Esophagus squamous epithelium (tissue), 5 donors: Measurements from ENCODE around the gene NLGN1. TPM values are rescaled to one million over a fixed set of nuclear protein-coding genes. Genes with fewer than 3 reads are reported as not detected.

ENCODE experiments used
- DNase-seq: peaks from one replicate; lab custom pipeline; 2025; lab: John Stamatoyannopoulos, UW
- H3K27ac ChIP-seq, 4 donors: fragments of 200-600 bp; sonication (generic); one replicate each; pipeline ENCODE4 v1.5.1; 2016 to 2019; ENCODE audit warnings: mild to moderate bottlenecking in 1 of 4
- H3K27me3 ChIP-seq, 4 donors: fragments of 200-600 bp; sonication (generic); 1 replicate in 3 of 4; 2 replicates in 1 of 4; pipeline versions ENCODE4 v1.5.1 to v1.6.0; 2017 to 2021; ENCODE audit warnings: antibody characterized with exemption in 1 of 4
- H3K36me3 ChIP-seq, 3 donors: fragments of 200-600 bp; sonication (generic); one replicate each; pipeline ENCODE4 v1.5.1; 2016 to 2019
- H3K4me1 ChIP-seq, 3 donors: fragments of 200-600 bp; sonication (generic); one replicate each; pipeline ENCODE4 v1.5.1; 2017 to 2019
- H3K4me3 ChIP-seq, 4 donors: fragments of 200-600 bp; sonication (generic); 1 replicate in 3 of 4; 2 replicates in 1 of 4; pipeline ENCODE4 v1.5.1; 2016 to 2019; ENCODE audit warnings: mild to moderate bottlenecking in 2 of 4, moderate library complexity in 1 of 4
- H3K9me3 ChIP-seq, 3 donors: fragments of 200-600 bp; sonication (generic); one replicate each; pipeline ENCODE4 v1.5.1; 2016 to 2019
- POLR2A ChIP-seq, 4 donors: fragments of 450-650 bp; IDR thresholded peaks; one replicate each; pipeline ENCODE4 v1.6.1; 2017; ENCODE audit warnings: antibody characterized with exemption in 4 of 4, mild to moderate bottlenecking in 4 of 4, moderate library complexity in 3 of 4
- WGBS, 2 donors: methylation state at CpG; one replicate each; pipeline ENCODE4 v1.1.5; 2018; 5-methylcytosine and 5-hydroxymethylcytosine counted together
- intact Hi-C: fragments of 100-400 bp; cut with DNase I; formaldehyde crosslinking; loops from one replicate; pipeline ENCODE4 v1.15.0; 2022
- total RNA-seq, 4 donors: library from RNA; depleted of rRNA; stranded (reverse); fragments of >200 nt; gene quantifications; one replicate each; pipeline ENCODE4 v1.1.0, GENCODE V29; 2016
- TF ChIP-seq, protein P1 (sequence below), 6 experiments: fragments of 450-650 bp in 4 of 6; fragments of 200-600 bp in 2 of 6; sonication (generic) in 2 of 6; IDR thresholded peaks; one replicate each; pipeline ENCODE4 v1.5.1; 2016 to 2019; ENCODE audit warnings: antibody characterized with exemption in 6 of 6, mild to moderate bottlenecking in 4 of 6, moderate library complexity in 4 of 6
- donor health status: DM: yes; HTN: yes; CAD: no.

Gene NLGN1
- total RNA-seq, 4 donors from 2014 or later, result 0.34 to 12.6 (median 2.9) TPM

DNA sequence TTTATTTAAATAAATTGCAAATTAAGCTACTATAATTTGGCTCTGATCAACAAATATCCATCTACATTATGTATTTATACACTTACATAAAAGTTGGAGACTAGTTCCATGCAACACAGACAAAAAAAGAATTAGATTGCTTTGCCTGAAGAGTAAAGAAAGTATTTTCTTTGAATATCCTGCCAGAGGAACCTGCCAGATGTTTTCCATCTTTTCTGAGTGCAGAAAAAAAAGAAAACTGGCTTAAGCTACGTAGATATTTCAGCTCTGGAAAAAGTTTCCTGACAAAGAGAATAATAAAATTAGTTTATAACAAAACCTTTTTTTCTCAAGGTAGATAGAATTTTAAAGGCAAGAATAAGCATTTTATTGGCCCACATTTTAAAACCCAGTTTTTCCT is 854.1 kb downstream of the NLGN1 start:
- no peaks in the 10 kb centered on the region for H3K27me3 ChIP-seq
- 6 to 20% methylated on average over 1 of the region's 1 CpG for WGBS, 2 donors
- intact Hi-C loops, result no loop called here
- H3K4me3 ChIP-seq, result no peak overlapping the region
- no peaks in the 10 kb centered on the region for H3K36me3 ChIP-seq
- H3K4me1 ChIP-seq, result no peaks in the 10 kb centered on the region
- TF ChIP-seq POLR2A (IDR thresholded peaks at IDR 0.05), result no peak
- TF ChIP-seq, protein P1, sequence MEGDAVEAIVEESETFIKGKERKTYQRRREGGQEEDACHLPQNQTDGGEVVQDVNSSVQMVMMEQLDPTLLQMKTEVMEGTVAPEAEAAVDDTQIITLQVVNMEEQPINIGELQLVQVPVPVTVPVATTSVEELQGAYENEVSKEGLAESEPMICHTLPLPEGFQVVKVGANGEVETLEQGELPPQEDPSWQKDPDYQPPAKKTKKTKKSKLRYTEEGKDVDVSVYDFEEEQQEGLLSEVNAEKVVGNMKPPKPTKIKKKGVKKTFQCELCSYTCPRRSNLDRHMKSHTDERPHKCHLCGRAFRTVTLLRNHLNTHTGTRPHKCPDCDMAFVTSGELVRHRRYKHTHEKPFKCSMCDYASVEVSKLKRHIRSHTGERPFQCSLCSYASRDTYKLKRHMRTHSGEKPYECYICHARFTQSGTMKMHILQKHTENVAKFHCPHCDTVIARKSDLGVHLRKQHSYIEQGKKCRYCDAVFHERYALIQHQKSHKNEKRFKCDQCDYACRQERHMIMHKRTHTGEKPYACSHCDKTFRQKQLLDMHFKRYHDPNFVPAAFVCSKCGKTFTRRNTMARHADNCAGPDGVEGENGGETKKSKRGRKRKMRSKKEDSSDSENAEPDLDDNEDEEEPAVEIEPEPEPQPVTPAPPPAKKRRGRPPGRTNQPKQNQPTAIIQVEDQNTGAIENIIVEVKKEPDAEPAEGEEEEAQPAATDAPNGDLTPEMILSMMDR (IDR thresholded peaks at IDR 0.05), result no peak
- no peak overlapping the region for H3K27ac ChIP-seq
- no peaks in the 10 kb centered on the region for H3K9me3 ChIP-seq
- DNase-seq, result no peak

DNA sequence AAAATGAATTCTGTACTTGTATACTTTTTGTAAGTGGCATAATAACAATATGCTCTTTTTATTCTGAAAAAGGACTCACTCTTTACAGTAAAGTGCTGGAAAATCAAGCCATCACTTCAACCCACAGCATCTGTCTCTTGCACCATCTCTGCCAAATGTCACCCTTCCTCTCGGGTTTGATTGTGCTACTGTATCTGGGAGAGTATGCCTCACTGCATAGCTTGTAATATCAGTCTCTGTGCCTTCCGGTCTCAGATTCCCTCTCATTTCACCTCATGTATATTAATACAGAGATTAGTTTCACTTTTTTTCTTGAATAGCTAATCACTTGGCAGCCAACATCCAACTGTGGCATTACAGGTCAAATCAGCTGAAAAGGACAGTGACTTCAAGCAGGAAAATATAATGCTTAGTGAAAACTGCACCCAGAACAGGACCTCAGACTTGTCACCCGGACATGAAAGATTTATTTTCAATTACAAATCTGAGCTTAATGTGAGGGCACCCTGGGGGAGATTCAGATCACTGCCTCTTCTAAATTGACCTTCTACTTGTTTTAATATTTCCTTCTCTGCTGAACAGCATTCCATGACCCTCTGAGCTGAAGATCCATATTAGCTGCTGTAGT is 855.8 kb downstream of the NLGN1 start:
- TF ChIP-seq POLR2A (IDR thresholded peaks at IDR 0.05), result no peak
- TF ChIP-seq, protein P1 (IDR thresholded peaks at IDR 0.05), result no peak
- 56 to 62% methylated on average over 3 of the region's 3 CpGs for WGBS, 2 donors
- Histone ChIP-seq H3K9me3 (no peaks in the 10 kb centered on the region), H3K4me1 (no peaks in the 10 kb centered on the region), H3K27ac (no peak overlapping the region), H3K27me3 (no peaks in the 10 kb centered on the region), H3K4me3 (no peak overlapping the region), H3K36me3 (no peaks in the 10 kb centered on the region)
- DNase-seq, result no peak
- intact Hi-C loops, result no loop called here

GRCh38 chr3:174253940-174254339 is 856.4 kb downstream of the NLGN1 start:
- 88 to 89% methylated on average over 4 of the region's 4 CpGs for WGBS, 2 donors
- TF ChIP-seq, protein P1 (IDR thresholded peaks at IDR 0.05), result no peak
- no peak for TF ChIP-seq POLR2A (IDR thresholded peaks at IDR 0.05)
- H3K4me3 ChIP-seq, result no peak overlapping the region

GRCh38 chr3:174255454-174255853 is 857.9 kb downstream of the NLGN1 start:
- no peaks in the 10 kb centered on the region for H3K4me1 ChIP-seq
- H3K27me3 ChIP-seq, result no peaks in the 10 kb centered on the region
- WGBS, 2 donors, result 92 to 97% methylated on average over 6 of the region's 6 CpGs
- H3K4me3 ChIP-seq, result no peak overlapping the region
- DNase-seq, result no peak
- intact Hi-C loops, result no loop called here
- H3K9me3 ChIP-seq, result no peaks in the 10 kb centered on the region
- no peak overlapping the region for H3K27ac ChIP-seq
- TF ChIP-seq, protein P1 (IDR thresholded peaks at IDR 0.05), result no peak
- TF ChIP-seq POLR2A (IDR thresholded peaks at IDR 0.05), result no peak
- H3K36me3 ChIP-seq, result no peaks in the 10 kb centered on the region

More at GRCh38 chr3:174253940-174254339, 856.4 kb downstream of the NLGN1 start:
- H3K36me3 ChIP-seq, result no peaks in the 10 kb centered on the region
- H3K27me3 ChIP-seq, result no peaks in the 10 kb centered on the region
- no peak overlapping the region for H3K27ac ChIP-seq
- H3K9me3 ChIP-seq, result no peaks in the 10 kb centered on the region
- DNase-seq, result no peak
- H3K4me1 ChIP-seq, result no peaks in the 10 kb centered on the region
- intact Hi-C loops, result no loop called here

DNA sequence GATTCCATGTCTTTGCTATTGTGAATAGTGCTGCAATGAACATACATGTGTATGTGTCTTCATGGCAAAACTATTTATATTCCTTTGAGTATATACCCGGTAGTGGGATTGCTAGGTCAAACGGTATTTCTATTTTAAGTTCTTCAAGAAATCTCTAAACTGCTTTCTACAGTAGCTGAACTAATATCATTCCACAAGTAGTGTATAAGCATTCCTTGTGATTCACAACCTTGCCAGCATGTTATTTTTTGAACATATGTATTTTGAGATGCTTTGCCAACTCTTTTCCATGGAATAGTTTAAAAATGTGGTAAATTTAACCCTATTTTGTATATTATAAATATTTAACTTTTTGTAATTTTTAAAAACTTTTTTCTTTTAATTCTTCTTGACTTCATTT is 868.9 kb downstream of the NLGN1 start:
- no peak for DNase-seq
- H3K9me3 ChIP-seq, result no peaks in the 10 kb centered on the region
- H3K27me3 ChIP-seq, result no peaks in the 10 kb centered on the region
- H3K4me3 ChIP-seq, result no peak overlapping the region
- no peak overlapping the region for H3K27ac ChIP-seq
- WGBS, 2 donors, result 85 to 90% methylated on average over 2 of the region's 2 CpGs
- no peaks in the 10 kb centered on the region for H3K36me3 ChIP-seq
- intact Hi-C loops, result no loop called here
- TF ChIP-seq, protein P1 (IDR thresholded peaks at IDR 0.05), result no peak
- TF ChIP-seq POLR2A (IDR thresholded peaks at IDR 0.05), result no peak
- no peaks in the 10 kb centered on the region for H3K4me1 ChIP-seq
